ENCODE data around the gene SEMA6A.
"Not testable (repeated sequence)": the region's sequence is repeated elsewhere in the genome, so short reads cannot be mapped to it uniquely, and the experiment has no call there.

Gene SEMA6A

DNA sequence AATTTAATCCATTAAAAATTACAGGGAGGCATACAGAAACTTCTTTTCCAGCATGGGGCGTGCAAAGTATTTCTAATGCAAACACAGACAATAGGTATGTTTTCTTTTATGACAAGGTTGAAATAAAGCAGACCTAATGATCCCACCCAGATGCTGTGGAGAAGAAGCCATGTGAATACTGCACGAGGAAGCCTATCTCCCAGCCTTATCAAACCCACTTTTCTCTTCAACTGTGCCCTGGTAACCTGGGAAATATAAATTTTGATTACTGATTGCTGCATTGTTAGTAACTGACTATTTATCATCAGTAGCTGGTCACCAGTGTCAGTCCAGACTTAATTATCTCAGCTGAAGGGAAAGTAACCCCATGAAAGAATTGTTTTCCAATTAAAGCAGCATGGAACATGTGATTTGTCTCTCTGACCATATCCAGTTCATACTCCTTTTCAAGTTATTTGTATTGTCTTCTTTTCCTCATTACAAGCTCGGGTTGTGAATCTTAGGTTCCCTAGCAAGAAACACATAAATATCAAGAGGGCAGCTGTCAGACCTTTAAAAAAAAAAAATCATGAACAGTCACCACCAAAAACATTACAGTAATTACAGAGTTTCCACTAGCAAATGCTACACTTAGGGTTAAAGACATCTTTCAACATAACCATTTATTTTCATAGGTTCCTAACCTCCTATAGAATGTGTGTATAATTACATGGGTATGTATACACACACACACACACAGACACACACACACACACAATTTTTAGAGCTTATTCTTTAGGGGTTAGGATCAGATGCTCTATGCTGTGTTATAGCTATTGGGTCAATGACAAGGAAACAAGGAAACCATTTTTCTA lies 50.3 kb downstream of the SEMA6A start:
- H3K4me3 ChIP-seq (ENCODE audit: low read depth, low read length) = no peak overlapping the region
- no peak for DNase-seq (ENCODE audit: low read depth)
- TF ChIP-seq, protein P1, sequence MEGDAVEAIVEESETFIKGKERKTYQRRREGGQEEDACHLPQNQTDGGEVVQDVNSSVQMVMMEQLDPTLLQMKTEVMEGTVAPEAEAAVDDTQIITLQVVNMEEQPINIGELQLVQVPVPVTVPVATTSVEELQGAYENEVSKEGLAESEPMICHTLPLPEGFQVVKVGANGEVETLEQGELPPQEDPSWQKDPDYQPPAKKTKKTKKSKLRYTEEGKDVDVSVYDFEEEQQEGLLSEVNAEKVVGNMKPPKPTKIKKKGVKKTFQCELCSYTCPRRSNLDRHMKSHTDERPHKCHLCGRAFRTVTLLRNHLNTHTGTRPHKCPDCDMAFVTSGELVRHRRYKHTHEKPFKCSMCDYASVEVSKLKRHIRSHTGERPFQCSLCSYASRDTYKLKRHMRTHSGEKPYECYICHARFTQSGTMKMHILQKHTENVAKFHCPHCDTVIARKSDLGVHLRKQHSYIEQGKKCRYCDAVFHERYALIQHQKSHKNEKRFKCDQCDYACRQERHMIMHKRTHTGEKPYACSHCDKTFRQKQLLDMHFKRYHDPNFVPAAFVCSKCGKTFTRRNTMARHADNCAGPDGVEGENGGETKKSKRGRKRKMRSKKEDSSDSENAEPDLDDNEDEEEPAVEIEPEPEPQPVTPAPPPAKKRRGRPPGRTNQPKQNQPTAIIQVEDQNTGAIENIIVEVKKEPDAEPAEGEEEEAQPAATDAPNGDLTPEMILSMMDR (conservative IDR thresholded peaks at IDR 0.05; ENCODE audit: low read depth, low read length) = no peak

DNA sequence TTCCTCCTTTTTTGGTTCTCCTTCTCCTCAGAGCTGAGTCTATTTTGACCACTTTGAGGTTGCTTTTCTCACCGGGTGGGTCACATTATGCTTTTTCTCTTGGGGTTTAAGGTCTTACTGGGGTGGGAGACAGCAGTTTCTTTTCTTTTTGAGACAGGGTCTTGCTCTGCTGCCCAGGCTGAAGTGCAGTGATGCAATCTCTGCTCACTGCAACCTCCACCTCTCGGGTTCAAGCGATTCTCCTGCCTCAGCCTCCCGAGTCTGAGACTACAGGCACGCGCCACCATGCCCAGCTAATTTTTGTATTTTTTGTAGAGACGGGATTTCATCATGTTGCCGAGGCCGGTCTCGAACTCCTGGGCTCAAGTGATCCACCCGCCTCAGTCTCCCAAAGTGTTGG lies 51.4 kb downstream of the SEMA6A start:
- H3K4me3 ChIP-seq (ENCODE audit: low read depth, low read length); DNase-seq (ENCODE audit: low read depth): not testable (repeated sequence)

DNA sequence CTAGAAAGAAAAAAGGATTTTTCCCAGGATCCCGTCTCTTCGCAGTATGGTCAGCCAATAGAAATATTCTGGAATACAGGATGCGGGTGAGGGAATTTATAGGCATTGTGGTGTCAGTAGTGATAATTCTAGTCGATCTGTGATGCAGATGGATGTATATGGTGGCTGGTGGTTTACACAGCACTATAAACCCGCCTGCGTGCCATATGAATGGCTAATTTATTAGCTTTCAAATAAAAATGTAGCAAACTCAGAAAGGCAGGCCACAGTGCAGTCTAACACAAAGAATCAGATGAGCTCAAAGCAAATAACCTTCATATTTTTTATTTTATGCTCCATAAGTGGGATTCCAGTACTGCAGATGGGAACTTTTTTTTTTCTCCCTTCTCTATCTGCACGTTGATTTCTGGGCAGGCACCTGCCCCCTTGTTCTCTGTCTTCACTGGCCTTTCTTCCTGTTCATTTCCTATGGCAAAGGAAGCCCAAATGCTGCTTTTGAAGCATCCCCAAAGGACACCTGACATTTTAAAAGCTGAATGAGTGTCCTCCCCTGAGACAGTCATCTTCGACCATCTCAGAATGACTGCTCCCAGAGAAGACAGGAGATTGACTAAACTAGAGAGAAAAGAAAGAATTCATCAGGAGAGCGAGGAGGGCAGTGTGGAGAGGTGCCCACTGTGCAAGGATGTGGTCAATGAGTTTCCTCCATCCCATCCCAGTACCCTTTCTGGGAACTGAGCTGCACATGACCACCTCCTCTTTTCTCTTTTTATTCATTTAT lies 52.1 kb downstream of the SEMA6A start:
- DNase-seq (ENCODE audit: low read depth) = no peak
- TF ChIP-seq, protein P1 (conservative IDR thresholded peaks at IDR 0.05; ENCODE audit: low read depth, low read length) = no peak

DNA sequence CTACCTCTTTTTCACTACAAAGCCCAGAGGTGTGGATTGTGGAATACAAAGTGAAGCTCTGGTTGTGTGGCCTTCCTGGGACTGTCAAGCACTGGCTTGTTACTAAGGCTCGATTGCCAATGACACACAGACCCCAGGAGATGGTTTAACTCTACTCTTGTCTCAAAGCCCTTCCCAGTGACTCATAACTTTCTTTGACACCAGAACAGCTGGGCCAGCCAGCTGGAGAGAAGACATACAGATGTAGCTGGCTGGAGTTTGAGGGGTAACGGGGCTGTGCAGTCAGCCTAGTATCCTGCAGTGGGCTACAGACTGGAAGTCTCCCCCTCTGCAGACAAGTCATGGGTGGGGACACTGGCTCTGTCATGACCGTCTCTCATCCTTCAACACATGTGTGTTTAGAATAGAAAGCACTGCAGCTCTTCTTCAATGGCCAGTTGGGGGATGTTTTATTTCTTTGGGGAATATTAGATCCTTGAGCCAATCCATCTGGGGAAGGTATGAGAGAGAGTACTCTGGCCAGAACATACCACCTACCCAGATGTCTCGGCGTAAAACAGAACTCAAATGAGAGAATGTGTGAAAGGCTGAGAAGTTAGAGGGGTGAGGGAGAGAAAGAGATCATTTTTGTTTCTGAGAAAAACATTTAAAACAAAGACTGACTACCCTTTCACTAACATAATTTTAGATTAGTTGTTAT lies 53.3 kb downstream of the SEMA6A start:
- DNase-seq (ENCODE audit: low read depth) = no peak
- H3K4me3 ChIP-seq (ENCODE audit: low read depth, low read length) = no peak overlapping the region
- TF ChIP-seq, protein P1 (conservative IDR thresholded peaks at IDR 0.05; ENCODE audit: low read depth, low read length) = no peak

More for the DNA sequence above, 52.1 kb downstream of the SEMA6A start:
- H3K4me3 ChIP-seq (ENCODE audit: low read depth, low read length) = no peak overlapping the region

DNA sequence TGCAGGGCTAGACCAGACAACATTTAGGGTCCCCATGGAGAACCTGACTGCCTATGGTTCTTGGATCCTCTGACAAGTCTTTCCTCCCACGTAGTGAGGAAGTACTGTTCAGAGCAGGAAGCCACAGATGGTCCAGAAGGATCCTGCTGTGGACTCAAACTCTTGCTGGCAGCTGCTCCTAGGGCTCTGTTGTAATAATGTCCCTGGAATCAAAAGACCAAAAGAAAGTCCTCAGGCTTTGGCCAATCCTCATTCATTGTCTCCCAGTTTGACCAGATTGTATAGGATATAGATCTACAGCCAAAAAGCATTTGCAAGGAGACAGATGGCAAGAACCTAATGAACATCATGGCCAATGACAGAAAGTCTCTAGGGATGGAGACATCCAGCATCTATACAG lies 53.9 kb downstream of the SEMA6A start:
- H3K4me3 ChIP-seq (ENCODE audit: low read depth, low read length) = no peak overlapping the region
- no peak for DNase-seq (ENCODE audit: low read depth)
- TF ChIP-seq, protein P1 (conservative IDR thresholded peaks at IDR 0.05; ENCODE audit: low read depth, low read length) = no peak

DNA sequence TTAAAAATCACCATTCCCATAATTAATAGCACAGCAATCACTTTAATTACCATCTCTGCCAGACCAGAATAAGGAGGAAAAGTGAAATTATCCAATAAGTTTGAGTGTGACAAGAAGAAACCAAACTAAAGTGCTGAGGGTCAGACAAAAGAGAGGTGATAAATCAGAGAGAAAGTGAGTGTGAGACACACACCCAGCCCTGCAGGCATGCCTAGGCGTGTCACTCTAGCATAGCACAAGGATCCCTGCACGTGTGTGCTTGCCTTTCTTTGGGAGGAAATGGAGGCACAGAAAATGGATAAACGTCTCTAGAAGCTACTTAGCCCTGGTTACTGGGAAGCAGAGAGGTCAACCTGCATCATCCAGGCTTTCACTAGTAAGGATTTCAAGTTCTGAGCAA lies 56.2 kb downstream of the SEMA6A start:
- TF ChIP-seq, protein P1 (conservative IDR thresholded peaks at IDR 0.05; ENCODE audit: low read depth, low read length) = no peak
- no peak for DNase-seq (ENCODE audit: low read depth)
- H3K4me3 ChIP-seq (ENCODE audit: low read depth, low read length) = no peak overlapping the region

DNA sequence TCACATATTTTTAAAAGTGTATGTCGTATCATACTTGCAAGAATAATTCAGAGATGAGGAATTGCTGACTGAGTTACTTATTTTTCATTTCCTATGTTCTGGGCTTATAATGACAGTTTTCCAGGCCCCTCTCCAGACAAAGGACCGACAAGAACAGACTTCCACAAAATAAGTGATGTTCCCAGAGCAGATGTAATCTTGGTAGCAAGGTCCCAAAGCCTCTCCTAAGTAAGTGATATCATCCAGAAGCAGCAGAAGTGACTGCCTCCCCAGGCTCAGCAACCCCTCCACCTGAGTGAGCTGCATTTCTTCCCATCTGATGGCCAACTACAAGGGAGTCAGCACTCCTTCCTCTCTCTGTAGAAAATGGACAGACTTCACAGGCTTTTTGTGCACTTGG lies 57.1 kb downstream of the SEMA6A start:
- DNase-seq (ENCODE audit: low read depth) = no peak

More for the DNA sequence above, 57.1 kb downstream of the SEMA6A start:
- no peak overlapping the region for H3K4me3 ChIP-seq (ENCODE audit: low read depth, low read length)
- TF ChIP-seq, protein P1 (conservative IDR thresholded peaks at IDR 0.05; ENCODE audit: low read depth, low read length) = no peak

Data from choroid plexus epithelial cell (primary cell).